GM21526 (cell line): ENCODE data around the gene AIP.

Experiments
- ATAC-seq: cut with Tn5 transposase; IDR thresholded peaks from one replicate; pipeline ENCODE4 v1.9.1; 2021; ENCODE audit warnings: moderate library complexity; ENCODE audit not compliant: unreplicated experiment, low FRiP score

AIP gene

DNA sequence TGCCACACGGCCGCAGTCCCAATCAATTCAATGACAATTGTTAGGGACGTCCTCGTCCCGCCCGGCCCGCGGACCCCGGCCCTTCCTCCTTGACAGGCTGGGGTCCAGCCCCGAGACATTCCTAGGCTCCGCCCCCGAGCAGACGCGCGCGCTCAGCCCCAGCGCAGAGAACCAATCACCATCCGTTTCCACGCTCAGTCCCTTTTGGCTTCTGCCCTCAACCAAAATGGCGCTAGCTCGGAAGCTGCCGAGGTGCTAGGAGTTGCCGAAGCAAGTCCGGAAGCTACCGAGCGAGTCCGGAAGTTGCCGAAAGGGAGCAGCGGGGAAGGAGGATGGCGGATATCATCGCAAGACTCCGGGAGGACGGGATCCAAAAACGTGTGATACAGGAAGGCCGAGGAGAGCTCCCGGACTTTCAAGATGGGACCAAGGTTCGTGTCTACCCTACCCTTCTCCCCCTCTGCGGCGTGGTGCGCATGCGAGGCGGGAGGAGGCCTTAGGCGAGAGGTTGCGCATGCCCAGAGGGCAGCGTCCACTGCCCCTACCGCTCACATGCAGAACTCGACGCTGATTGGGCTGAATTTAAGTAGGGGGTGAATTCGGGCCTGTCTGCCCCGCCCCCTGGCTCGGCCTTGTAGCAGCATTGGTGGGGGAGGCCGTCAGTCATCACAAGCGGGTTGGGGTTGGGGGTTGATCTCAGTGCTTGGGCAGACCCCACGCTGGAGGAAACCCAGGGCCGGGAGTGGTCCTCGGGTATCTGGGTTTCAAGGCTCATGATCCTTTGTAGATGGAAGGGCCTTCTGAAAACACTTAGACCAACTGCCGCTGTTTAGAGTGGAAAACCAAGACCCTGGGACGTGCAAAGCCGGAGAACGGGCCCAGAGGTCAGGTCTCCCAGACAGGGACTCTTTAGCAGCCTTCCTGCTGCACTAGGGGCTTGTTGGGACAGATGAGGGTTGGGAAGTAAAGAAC lies at the start of gene AIP:
Gene AIP, plus strand, starts transcription at position 200 of the 972 bp plus-strand sequence. Its CDS starts 133 bp downstream, at position 333.
- peak; percentile 59 for ATAC-seq

DNA sequence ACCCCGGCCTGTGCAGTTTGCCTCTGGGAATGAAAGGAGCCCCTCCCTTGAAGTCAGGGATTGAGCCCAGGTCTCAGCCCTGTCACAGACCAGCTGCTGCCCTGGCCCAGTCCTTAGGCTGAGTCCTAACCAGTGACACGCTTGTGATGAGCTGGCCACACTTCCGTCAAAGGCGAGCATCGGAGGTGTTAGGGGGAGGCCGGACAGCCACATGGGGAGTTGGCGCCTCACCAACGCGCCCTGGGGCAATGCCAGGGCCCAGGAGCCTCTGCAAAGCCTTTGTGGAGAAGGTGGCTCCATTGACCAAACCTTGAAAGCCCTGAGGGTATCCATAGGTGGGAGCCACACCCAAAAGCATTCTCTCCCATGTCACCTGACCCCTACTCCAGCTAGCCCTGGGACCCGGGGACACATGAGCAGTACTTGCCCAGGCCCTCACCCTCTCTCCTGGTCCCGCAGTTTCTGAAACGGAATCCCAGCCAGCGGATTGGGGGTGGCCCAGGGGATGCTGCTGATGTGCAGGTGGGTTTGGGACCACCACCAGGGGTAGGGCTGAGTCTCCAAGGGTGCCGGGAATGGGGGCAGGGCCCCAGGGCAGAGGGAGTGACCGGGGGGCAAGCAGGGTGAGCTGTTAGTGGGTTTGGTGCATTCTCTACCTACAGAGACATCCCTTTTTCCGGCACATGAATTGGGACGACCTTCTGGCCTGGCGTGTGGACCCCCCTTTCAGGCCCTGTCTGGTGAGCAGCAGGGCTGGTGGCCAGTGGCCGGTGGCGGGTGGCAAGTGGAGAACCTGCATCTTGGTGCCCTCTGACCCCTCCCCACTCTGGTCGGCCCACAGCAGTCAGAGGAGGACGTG lies 49.1 kb upstream of the AIP start:
- no peak for ATAC-seq

- ATAC-seq, result no peak
Observed at GRCh38 chr11:67434395-67434881, 48.4 kb upstream of the AIP start.

GRCh38 chr11:67435031-67435726 lies 47.6 kb upstream of the AIP start:
- no peak for ATAC-seq

DNA sequence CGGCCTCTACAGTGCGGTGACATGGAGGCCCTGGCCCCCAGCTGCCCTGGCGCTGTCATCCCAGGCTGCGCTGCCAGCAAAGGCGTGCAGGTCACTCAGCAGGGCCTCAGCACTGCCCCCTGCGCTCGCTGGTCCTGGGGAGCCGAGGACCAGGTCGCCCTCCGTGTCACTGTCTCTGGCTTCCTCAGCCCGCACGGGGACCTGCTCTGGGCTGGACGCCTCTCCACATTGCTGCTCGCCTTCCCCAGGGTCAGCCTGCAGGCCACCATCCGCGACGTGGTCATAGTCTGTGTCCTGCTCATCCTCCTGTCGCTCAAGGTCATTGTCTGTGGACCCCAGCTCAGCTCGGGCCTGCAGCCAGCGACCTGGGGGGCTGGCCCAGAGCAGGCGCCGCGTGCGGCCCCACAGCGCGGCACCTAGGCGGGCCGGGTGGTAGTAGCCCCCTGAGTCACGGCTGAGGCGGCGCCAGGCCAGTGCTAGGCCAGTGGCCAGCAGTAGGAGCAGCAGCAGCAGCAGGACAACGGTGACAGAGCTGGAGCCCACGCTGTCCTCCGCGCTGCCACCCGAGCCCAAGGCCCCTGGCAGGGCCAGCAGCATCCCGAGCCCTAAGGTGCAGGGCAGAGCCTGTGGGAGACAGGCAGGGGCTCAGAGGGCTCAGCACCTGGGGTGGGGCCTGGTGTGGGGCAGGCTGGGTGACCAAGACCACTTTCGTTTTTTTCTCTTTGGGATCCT lies 46.9 kb upstream of the AIP start:
- no peak for ATAC-seq

DNA sequence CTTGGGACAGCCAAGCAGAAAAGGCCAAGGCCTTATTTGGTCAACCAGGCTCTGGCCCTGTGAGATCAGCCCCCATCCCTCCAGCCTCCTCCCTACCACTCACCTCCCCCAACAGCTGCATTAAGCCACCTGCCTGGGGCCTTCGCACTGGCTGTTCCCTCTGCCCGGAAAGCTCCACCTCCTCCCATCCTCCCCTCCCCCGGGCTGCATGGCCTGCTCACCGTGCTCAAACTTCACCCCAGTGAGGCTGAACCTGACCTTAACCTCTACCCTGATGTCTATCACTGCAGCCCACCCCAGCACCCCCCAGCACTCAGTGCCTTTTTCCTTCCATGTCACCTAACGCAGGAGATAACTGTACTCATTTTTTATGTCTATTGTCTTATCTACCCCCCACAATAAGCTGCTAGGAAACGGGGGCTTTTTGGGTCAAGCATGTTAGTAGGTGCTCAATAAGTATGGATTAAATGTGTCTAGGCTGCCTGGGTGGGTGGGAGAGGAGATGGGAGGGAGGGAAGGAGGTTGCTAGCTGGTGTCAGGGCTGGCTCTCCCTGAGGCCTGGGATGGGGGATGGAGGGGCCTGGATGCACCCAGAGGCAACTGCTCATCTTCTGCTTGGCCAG lies 46.3 kb upstream of the AIP start:
- ATAC-seq, result no peak

- no peak for ATAC-seq
Observed at GRCh38 chr11:67437082-67437808, 45.6 kb upstream of the AIP start, which contains the start of gene PTPRCAP. PTPRCAP (minus strand) TSS chr11:67437682; CDS start chr11:67437619, 63 bp downstream.

DNA sequence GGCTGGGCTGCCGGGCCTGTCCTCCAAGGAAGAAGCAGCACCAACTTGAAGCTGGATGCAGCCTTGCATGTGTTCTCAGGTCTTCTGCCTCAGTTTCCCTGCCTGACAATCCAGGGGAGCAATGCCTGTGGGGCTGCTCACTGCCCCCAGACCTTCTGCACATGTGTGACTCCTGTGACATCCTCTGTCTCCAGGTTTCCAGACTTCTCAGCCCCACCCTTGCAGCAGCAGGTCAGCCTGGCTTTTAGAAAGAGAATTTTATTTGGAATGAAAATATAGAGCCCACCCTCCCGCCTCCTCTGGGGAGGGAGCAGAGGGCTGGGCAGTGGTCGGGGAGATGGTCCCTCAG lies 45.0 kb upstream of the AIP start:
- ATAC-seq, result no peak

DNA sequence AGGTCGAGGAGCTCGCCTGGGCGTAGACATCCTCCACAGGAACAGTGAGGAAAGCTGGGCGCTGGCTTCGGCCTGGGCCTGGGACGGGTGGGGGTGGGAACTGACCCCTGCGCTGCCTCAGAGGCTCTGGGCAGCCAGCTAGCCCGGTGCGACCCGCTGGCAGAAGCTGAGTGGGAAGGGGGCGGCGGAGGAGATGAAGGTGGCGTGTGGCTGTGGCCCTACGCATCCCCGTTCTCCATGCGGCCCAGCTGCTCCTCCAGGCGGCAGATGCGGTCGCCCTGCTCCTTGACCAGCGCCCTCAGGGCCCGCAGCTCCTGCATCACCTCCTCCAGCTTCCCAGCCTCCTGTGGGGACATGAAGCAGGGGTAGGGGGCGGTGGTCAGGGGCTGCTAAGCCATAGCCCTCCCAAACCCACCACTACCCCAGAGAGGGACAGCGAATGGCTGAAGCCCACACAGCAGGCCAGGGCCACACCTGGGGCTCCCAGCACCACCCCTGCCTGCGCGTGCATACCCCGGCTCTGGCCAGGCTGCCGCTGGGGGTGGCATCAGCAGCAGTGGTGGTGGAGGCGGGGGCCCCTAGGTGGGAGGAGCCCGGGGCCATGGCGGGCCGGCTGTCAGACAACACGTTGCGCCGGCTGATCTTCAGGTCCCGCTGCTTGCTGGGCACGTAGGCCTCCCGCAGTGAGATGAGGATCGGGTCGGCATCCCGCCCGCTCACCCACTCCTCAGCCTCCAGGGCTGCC lies 44.5 kb upstream of the AIP start:
- ATAC-seq, result no peak

GRCh38 chr11:67439321-67440228 lies 43.3 kb upstream of the AIP start:
- ATAC-seq, result no peak

DNA sequence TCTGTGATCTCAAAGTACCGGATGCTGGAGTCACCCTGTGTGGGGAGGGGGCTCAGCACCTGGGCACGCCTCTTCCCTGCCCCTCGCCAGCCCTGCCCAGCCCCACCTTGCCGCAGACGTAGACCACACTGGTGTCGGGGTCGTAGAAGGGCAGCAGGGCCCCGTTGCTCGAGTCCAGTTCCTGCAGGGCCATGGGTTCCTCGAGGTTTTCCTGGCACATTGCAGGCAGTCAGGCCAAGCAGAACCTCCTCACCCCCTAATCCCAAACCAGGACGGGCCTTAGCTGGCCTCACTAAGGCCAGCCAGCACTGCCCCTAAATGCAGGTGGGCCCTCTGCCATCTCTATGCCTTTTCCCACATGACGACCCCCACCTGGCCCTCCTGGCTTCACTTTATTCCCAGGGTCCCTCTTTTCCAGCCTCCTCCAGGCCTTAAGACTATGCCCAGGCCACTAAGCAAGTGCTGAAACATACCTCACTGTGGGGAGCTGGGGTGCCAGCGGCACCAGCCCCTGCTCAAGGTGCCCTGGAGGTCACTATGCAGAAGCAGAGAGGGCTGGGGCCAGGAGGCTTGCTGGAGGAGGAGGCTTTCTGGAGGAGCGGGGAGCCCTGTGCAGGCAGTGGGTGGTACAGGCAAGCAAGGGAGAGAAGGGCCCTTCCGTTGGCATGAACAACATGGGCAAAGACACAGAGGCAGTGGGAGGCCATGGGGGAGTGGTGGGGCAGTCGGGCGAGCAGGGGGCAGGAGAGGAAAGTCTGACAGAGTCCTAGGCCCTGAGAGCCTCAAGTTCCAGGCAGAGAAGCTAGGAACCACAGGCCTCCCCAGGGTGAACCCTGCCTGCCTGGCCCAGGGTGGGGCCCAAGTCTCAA lies 42.4 kb upstream of the AIP start:
- ATAC-seq, result no peak

GRCh38 chr11:67441098-67441563 lies 41.7 kb upstream of the AIP start:
- ATAC-seq, result no peak

DNA sequence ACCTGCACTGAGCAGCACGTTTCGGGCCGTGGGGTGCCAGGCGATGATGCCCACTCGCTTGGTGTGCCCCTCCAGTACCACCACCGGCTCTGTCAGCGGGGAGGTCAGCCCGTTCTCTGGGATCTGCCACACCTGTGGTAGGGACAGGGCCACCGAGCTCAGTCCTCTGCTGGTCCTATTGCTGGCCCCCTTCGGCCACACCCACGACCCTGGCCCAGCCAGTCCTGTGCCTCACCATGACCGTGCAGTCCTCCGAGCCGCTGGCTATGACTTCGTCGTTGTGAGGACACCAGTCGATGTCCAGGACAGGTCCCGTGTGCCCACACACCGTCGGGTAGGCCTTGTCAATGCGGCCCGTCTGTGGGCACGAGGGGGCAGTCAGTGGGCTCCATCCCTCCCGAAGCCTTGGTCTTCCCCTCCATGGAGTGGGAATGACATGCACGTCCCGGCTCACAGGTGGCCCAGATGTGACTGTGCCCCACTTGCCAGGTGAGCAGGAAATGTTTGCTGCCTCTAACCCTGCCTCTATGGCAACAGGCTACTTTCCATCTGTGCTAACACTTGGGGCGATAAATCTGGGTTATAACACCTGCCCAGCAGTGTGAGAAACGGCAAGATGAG lies 41.0 kb upstream of the AIP start:
- no peak for ATAC-seq

GRCh38 chr11:67442504-67443404 lies 40.1 kb upstream of the AIP start:
- no peak for ATAC-seq

- no peak for ATAC-seq
Observed at GRCh38 chr11:67445515-67445914, 37.3 kb upstream of the AIP start.
